Measurements from ENCODE around the gene CNTN2. TPM values are rescaled to one million over a fixed set of nuclear protein-coding genes. Genes with fewer than 3 reads are reported as not detected.
A peak's percentile ranks its signal among the peaks of the same experiment; 100 is the strongest.

CNTN2 gene
- total RNA-seq, 1 donor from 2014 or later = not detected

DNA sequence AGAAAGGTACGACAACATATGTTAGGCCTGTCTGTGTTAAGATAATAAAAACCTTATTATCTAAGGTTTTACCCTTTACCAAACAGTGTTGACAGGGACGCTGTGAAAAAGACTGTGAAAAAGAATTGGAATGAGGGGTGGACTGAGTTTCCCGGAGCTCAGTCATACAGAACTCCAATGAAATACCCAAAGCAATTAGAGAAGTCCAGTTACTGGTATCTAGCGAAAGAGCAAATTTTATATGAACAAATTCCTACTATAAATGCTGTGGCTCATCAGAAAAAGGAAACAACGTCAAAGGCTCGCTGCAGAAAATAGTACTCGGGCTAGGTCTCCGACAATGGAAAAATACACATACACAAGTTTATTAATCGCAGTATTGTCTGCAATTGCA is 79.5 kb downstream of the CNTN2 start:
- Mint-ChIP-seq H3K36me3 (ENCODE audit: low read depth) (peaks cover 2% of the 10 kb centered on the region), H3K4me1 (ENCODE audit: low read depth) (peaks cover 36% of the 10 kb centered on the region), H3K9me3 (ENCODE audit: low read depth) (no peaks in the 10 kb centered on the region), H3K27me3 (ENCODE audit: low read depth) (no peaks in the 10 kb centered on the region), H3K4me3 (ENCODE audit: unreplicated experiment) (peak overlapping the region; percentile 96), H3K27ac (ENCODE audit: unreplicated experiment) (peak overlapping the region; percentile 99)
- no peak for DNase-seq (ENCODE audit: low spot score)
- TF ChIP-seq, protein P1, sequence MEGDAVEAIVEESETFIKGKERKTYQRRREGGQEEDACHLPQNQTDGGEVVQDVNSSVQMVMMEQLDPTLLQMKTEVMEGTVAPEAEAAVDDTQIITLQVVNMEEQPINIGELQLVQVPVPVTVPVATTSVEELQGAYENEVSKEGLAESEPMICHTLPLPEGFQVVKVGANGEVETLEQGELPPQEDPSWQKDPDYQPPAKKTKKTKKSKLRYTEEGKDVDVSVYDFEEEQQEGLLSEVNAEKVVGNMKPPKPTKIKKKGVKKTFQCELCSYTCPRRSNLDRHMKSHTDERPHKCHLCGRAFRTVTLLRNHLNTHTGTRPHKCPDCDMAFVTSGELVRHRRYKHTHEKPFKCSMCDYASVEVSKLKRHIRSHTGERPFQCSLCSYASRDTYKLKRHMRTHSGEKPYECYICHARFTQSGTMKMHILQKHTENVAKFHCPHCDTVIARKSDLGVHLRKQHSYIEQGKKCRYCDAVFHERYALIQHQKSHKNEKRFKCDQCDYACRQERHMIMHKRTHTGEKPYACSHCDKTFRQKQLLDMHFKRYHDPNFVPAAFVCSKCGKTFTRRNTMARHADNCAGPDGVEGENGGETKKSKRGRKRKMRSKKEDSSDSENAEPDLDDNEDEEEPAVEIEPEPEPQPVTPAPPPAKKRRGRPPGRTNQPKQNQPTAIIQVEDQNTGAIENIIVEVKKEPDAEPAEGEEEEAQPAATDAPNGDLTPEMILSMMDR (IDR thresholded peaks at IDR 0.05) = peak; percentile 58

DNA sequence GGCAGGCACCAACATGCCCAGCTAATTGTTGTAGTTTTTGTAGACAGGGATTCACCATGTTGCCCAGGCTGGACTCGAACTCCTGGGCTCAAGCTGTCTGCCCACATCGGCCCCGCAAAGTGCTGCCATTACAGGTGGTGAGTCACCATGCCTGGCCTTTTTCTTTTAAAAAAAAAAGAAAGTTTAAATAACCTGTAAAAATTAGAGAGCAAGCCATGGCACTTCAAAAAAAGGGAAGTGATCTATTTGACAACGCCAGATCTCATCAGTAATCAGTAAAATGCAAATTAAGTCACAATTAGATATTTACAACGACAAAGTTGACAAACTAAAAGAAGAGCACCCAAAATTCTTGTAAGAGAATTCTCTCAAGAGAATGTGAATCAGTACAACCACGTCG is 81.7 kb downstream of the CNTN2 start:
- Mint-ChIP-seq H3K9me3 (ENCODE audit: low read depth) (no peaks in the 10 kb centered on the region), H3K4me1 (ENCODE audit: low read depth) (peaks cover 29% of the 10 kb centered on the region), H3K4me3 (ENCODE audit: unreplicated experiment) (no peak overlapping the region), H3K27ac (ENCODE audit: unreplicated experiment) (no peak overlapping the region), H3K36me3 (ENCODE audit: low read depth) (peaks cover 2% of the 10 kb centered on the region), H3K27me3 (ENCODE audit: low read depth) (no peaks in the 10 kb centered on the region)
- TF ChIP-seq, protein P1 (IDR thresholded peaks at IDR 0.05) = no peak
- no peak for DNase-seq (ENCODE audit: low spot score)

DNA sequence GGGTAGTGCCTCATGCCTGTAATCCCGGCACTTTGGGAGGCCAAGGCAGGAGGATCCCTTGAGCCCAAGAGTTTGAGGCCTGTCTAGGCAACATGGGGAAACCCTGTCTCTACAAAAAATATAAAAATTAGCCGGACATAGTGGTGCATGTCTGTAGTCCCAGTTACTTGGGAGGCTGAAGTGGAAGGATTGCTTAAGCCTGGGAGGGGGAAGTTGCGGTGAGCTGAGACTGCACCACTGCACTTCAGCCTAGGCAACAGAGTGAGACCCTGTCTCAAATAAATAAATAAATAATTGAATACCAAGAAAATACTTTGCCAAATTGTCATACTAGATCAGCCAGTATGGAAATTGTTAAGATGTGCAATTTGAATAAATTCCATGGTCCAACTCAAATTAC is 84.6 kb downstream of the CNTN2 start:
- H3K27me3 Mint-ChIP-seq (ENCODE audit: low read depth) = no peaks in the 10 kb centered on the region
- H3K36me3 Mint-ChIP-seq (ENCODE audit: low read depth) = no peaks in the 10 kb centered on the region
- H3K27ac Mint-ChIP-seq (ENCODE audit: unreplicated experiment) = no peak overlapping the region
- TF ChIP-seq, protein P1 (IDR thresholded peaks at IDR 0.05) = no peak
- no peak for DNase-seq (ENCODE audit: low spot score)
- peaks cover 3% of the 10 kb centered on the region for H3K4me1 Mint-ChIP-seq (ENCODE audit: low read depth)
- H3K9me3 Mint-ChIP-seq (ENCODE audit: low read depth) = no peaks in the 10 kb centered on the region
- H3K4me3 Mint-ChIP-seq (ENCODE audit: unreplicated experiment) = no peak overlapping the region

Other genes starting within 250 kb of the CNTN2 start
- gene NFASC, start 172.3 kb upstream of the CNTN2 start, total RNA-seq = 0.20 to 0.28 TPM in 2 of 3 replicates, not detected in the other
- gene TMEM81, start 41.2 kb downstream of the CNTN2 start, total RNA-seq = 2.5 to 3.8 TPM (median 3.7 TPM) in 3 replicates
- gene RBBP5, start 78.8 kb downstream of the CNTN2 start, total RNA-seq = 12.4 to 14.4 TPM (median 13.6 TPM) in 3 replicates
- 12.5 to 12.7 TPM (median 12.6 TPM) in 3 replicates for gene DSTYK, start 168.5 kb downstream of the CNTN2 start, total RNA-seq
- gene TMCC2, start 184.7 kb downstream of the CNTN2 start, total RNA-seq = 4.8 to 5.7 TPM (median 5.5 TPM) in 3 replicates

Measured in chondrocyte (in vitro differentiated cells).